ENCODE measurements around the gene KIAA1958.

KIAA1958 gene

DNA sequence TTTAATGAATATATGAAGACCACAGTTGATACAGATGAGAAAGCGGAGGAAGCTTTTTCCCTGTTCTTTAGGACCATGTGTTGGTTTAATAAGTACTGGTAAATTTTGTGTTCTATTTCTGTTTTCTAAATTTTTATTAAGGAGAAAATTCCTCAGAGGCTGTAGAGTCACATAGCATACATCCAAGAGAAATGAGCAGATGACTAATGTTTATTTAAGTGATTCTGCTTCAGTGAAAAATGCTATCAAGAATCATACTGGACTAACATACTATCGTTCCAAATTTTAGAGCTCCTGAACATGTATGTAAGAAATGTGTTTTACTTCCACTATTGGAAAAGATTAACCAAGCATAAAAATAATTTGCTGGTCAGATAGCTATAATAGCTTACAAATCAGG lies 115.0 kb downstream of the KIAA1958 start:
- DNase-seq (ENCODE audit: low read depth, low spot score): peak; percentile 23

DNA sequence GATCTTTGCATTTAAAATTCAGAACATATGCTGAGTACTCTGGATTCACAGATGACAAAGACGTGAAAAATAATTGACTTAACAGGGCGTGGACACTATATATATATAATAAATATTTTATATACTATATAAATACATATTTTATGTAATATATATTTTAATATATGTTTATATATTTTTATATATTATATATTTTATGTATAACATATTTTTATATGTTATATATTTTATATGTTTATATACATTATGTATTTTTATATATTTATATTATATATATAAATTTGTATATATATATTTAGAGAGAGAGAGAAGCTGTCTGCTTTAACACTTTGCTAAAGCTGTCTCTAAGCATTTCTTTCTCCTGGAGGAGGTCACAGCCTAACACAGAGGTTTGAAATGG lies 118.2 kb downstream of the KIAA1958 start:
- no peak for DNase-seq (ENCODE audit: low read depth, low spot score)

GRCh38 chr9:112605518-112605917 lies 118.9 kb downstream of the KIAA1958 start:
- DNase-seq (ENCODE audit: low read depth, low spot score): no peak

- no peak for DNase-seq (ENCODE audit: low read depth, low spot score)
Measured at GRCh38 chr9:112605963-112606699, 119.5 kb downstream of the KIAA1958 start.

GRCh38 chr9:112608851-112609250 lies 122.2 kb downstream of the KIAA1958 start:
- DNase-seq (ENCODE audit: low read depth, low spot score): no peak

- DNase-seq (ENCODE audit: low read depth, low spot score): no peak
Measured at GRCh38 chr9:112615584-112616266, 129.1 kb downstream of the KIAA1958 start.

GRCh38 chr9:112617371-112617770 lies 130.7 kb downstream of the KIAA1958 start:
- no peak for DNase-seq (ENCODE audit: low read depth, low spot score)

DNA sequence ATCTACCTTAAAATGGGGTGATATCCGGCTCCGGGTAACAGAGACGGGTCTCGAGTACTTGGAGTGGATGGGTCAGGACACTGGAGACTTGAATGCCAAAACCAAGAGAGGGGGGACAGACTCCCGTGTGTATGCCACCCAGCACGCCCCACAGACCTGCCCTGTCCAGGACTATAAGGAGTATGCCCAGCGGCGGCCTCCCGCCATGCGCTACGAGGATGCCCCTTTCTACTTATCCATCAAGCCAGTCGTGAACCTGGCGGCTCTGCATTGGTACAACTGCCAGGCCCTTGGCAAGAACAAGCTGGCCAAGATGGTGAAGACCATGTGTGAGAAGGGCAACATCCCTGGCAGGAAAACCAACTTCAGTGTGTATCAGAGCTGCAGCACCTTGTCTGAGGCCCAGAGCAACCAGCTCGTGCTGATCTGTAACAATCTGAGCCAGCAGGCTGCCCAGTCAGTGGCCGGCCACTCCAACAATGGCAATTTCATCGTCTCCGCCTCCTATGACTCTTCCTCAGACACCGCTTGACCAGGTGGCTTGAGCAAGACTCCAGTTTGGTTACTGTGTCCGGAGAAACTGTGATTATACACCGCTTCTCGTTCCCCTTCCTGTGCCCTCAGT lies 131.9 kb downstream of the KIAA1958 start:
- no peak for DNase-seq (ENCODE audit: low read depth, low spot score)

DNA sequence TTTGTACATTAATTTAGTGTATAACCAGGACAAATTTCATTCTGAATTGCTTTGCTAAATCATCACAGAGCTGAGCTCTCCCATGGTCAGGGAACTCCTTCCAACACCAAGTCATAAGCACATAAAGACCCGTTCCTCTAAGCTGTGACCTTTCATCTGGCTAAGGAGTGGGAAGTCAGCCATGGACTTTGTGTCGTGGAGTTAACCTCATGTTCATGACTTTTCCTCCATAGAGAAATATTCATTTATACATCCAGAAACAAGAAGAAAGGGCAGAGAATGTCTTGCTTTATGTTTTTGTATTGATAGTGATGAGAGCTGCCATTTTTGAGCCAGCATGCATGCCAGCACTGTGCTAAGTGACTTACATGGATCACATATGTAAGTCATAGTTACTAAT lies 133.8 kb downstream of the KIAA1958 start:
- no peak for DNase-seq (ENCODE audit: low read depth, low spot score)

DNA sequence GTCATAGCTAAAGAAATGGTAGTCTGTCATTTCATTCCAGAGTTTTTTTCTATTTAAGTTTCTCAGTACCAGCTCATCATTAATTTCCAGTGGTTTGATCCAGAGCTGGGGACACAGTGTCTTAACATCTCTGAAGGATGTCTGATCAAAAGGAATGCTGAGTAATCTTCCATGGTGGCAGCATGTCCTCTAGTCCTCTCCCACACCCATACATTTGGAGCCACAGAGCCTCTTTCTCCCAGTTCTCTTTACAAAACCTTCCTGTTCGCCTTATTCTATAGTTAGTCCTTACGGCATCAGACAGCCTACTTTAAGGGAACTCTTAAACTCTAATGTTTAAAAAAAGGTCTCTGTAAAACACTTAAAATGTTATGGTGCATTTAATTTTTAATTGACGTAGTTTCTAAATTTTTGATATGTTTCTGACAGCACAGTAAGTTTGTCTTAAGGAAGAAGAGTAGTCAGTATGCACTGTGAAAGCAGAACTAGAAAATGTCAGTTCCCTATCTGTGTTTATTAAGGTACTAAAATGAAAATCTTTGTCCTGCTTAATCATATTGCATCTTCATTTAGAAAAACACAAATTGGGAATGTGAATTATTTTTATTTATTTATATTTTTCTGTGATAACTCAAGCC lies 134.5 kb downstream of the KIAA1958 start:
- DNase-seq (ENCODE audit: low read depth, low spot score): no peak

DNA sequence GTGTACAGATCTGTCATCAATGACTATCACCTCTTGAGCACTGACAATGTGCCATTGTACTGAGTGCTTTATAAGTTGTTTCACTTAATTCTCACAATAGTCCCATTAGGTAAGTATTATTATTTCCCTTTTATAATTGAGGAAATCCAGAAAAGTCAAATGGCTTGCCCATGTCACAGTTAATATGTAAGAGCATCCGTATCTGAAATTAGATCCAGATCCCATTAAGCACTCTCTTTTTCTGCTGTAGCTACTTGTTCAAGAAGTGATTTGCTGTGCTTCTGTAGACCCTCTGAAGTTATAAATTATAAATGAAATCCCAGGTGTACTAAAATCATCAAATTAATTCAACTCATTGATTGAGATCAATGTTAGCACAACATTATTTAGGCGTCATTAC lies 136.6 kb downstream of the KIAA1958 start:
- DNase-seq (ENCODE audit: low read depth, low spot score): no peak

DNA sequence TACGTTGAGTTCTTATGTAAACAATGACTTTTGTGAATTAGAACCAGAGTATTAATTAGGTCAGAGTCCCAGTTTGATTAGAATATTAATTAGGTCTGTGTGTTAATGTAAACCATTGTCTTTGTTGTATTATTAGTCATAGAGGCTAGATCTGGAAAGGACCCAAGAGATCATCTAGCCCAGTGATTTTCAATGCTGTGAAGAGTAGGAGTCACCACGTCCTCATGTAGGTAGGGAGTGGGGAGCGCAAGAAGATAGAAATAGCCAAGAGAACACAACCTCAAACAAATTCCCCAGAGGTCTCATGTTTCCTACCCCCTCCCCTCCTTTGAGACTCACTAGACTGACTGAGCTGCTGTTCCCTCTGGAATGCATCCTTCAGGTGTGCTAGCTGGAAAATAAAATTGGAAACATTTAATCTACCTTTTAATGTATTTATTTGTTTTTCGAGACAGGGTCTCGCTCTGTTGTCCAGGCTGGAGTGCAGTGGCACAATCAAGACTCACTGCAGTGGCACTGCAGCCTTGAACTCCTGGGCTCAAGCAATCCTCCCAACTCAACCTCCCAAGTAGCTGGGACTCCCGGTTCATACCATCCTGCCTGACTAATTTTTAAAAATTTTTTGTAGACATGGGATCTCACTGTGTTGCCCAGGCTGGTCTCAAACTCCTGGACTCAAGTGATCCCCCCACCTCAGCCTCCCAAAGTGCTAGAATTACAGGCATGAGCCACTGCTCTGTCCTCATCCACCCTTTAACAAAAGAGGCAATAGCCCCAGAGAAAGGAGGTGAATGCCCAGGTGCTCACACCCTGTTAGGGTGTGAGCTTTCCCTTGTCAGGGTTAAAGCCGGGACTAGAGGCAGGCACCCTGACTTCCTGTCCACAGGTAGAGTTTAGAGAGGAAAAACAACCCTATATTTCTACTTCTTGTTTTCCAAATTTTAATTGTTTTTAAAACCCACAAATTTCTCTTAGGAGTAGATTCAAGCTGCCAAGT lies 138.4 kb downstream of the KIAA1958 start:
- DNase-seq (ENCODE audit: low read depth, low spot score): peak; percentile 63

DNA sequence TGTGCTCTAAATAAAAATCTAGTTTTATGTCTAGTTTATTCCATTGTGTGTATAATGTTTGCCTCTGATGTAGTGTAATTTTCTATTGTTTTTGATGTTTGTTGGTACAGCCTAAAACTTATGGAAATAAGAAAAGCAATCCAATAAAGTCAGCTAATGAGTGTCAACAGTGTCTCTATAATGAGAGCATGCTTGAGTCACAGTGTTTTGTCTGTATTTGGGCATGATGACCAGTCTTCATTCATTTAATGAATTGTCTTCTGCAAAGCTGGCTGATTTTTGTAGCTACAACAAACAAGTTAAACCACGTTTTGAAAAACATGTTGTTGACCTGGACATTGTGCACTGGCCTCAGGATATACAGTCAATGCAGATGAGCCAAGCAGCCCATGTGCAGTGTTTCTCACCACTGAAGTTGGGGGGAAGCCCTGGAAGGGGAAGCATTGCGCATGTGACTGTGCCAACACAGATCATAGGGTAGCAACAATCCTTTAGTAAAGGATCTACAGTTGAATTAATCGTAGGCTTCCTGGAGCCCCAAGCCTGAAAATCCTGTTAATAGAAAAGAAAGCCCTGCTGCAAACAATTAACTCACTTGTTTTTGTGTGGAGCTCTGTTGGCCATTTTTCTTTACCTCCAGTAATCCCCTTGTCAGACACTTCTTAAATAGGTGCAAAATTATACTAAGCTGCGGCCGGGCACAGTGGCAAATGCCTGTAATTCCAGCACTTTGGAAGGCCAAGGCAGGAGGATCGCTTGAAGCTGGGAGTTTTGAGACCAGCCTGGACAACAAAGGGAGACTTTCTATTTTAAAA lies 143.3 kb downstream of the KIAA1958 start:
- DNase-seq (ENCODE audit: low read depth, low spot score): no peak

DNA sequence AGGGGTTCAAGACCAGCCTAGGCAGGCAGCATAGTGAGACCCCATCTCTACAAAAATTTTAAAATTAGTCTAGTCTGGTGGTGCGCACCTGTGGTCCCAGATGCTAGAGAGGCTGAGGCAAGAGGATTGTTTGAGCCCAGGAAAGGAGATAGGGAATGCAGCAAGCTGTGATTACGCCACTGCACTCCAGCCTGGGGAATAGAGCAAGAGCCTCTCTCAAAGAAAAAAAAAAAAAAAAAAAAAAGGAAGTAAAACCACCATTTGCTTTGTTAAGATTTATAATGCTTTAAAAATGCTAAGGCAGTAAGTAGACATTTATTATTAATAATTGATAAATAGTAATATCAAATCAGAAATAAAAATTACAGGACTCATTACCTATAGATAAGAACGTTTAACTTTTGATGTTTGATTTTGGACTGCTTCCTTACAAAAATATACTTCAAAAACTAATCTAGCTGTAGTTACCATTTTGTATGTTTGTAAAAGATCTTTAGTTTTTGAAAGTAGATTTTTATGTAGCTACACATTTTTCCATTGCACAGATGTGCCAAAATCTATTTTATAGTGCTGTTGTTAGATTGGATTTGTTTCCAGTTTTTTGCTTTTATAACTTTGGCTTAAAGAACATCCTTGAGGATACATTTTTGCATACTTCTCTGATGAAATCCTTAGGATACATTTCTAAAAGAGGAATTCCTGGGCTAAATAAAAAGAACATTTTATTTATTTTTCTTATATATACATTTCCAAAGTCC lies 144.9 kb downstream of the KIAA1958 start:
- DNase-seq (ENCODE audit: low read depth, low spot score): no peak

GRCh38 chr9:112640311-112640710 lies 153.7 kb downstream of the KIAA1958 start:
- no peak for DNase-seq (ENCODE audit: low read depth, low spot score)

DNA sequence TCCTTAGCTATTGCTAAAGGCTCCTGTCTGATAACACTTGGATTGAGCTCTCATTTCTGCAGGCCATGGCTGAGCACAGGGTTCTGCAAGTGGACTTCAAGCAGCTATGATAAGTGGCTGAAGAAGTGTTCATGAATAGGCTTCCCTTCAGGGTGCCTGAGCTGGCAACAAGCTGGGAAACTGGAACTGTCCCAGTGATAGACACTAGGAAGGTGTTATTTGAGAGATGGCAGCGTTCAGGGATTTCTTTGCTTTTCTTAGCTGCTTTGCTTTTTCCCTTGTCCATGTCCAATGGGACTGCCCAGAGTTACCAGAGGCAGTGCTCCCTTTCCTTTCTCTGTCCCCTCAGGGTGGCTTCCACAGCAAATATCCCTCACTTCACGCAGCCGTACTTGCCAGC lies 155.5 kb downstream of the KIAA1958 start:
- DNase-seq (ENCODE audit: low read depth, low spot score): no peak

DNA sequence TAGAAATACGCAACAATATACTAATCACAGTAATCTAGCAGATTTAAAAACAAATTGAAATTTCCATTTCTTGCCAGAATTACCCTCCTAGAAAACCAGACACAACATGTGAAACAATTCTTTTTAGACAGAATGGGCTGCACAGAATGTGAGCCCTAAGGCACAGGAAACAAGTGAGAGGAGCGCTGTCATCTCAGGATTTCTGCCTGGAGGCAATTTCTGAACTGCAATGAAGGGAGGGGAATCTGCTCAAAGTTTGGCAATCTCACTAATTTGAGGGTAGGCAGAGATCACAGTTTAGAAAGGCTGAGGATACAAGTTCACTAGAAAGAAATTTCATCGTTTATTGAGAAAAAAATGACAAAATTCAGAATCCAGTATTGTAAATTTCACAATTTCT lies 161.0 kb downstream of the KIAA1958 start:
- DNase-seq (ENCODE audit: low read depth, low spot score): no peak

- no peak for DNase-seq (ENCODE audit: low read depth, low spot score)
Measured at GRCh38 chr9:112648624-112649023, 162.0 kb downstream of the KIAA1958 start.

DNA sequence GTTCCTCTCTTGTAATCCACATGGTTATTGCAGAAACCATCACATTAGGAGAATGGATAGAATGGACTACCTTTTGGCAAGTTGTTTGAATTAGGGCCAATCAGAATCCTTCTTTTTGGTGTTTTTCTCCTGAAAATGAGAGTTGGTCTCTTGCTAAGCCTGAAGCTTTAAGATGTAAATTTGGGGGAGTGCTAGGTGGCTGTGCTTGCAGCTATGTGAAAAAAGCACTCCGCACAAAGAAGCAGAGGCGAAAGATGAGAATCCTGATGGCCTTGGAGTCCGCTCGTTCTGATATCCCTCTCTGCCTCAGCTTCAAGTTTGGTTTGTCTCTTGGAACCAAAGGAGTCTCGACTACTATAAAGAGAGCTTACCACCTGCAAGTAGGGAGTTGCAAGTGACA lies 167.7 kb downstream of the KIAA1958 start:
- no peak for DNase-seq (ENCODE audit: low read depth, low spot score)

DNA sequence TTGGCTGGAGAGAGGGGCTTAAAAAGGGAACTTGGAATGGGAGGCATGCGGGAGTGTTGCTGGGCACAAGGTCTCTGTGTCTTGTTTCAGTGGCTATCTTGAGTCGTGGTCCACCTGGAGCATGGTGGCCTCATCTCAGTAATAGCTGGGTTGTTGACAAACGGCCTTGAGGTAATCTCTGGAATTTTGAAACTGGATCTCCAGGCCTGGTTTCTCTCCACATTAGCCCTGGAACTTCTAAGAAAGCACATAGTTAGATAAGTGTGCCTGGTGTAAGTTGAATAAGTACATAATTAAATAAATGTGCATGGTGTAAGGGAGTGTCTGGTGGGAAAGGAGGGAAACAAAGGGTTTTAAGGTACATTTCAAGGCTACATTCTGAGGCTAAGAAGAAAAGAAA lies 169.0 kb downstream of the KIAA1958 start:
- peak; percentile 8 for DNase-seq (ENCODE audit: low read depth, low spot score)

All from astrocyte of the hippocampus (primary cell).